SH-SY5Y (cell line): ENCODE measurements around the gene TMEM165.

Experiments
- GATA2 ChIP-seq: IDR thresholded peaks from 2 replicates; pipeline ENCODE4 v1.6.1; 2011; ENCODE audit warnings: mild to moderate bottlenecking, low read depth, low read length
- GATA3 ChIP-seq: IDR thresholded peaks from 2 replicates; pipeline ENCODE4 v1.6.1; 2011; ENCODE audit warnings: low read depth, mild to moderate bottlenecking, low read length, moderate library complexity

- TF ChIP-seq GATA3 = no peak
- TF ChIP-seq GATA2 = no peak
These were observed 50.3 kb downstream of the TMEM165 start for GRCh38 chr4:55445921-55446577.
